ENCODE data around the gene ULK3. TPM values are rescaled to one million over a fixed set of nuclear protein-coding genes. Genes with fewer than 3 reads are reported as not detected.
A peak's percentile ranks its signal among the peaks of the same experiment; 100 is the strongest.

ULK3 gene
- total and polyA plus RNA-seq, 10 donors = 33.2 to 74.6 (median 60.3) TPM

DNA sequence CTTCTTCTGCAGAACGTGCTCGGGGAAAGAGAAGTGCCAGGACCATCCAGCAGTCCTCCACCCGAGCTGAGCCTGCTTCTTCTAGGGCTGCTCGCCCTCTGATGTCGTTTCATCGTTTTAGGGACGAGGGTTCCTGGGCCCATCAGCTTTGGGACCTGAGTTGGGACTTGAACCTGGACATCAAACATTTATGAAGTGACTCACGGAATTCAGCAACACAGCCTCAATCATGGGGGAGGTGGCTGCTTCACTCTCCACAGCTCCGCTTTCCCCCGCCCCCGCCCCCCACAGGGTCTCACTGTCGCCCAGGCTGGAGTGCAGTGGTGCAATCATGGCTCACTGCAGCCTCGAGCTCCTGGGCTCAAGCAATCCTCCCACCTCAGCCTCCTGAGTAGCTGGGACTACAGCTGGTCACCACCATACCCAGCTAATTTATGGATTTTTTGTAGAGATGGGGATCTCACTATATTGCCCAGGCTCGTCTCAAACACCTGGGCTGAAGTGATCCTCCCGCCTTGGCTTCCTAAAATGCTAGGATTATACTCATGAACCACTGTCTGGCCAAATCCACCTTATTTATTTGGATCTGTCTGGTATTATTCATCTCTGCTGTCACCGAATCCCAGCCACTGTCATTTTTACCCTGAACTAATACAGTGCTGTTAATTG is 30.9 kb upstream of the ULK3 start:
- WGBS, 5 donors = 24 to 48% (median 34%) methylated on average over 13 to 16 of the region's 16 CpGs
- Histone ChIP-seq H3K36me3 (peaks cover 0 to 6% (median 0%) of the 10 kb centered on the region in 6 donors), H3K27ac (peak overlapping the region; percentile 92 to 99 (median 96)), H3K4me3 (peak overlapping the region; percentile 57 to 89 (median 73)), H3K4me1 (peaks cover 36 to 47% (median 45%) of the 10 kb centered on the region in 6 donors), H3K9me3 (no peaks in the 10 kb centered on the region), H3K27me3 (replicated peaks in 1 of 7) (no peaks in the 10 kb centered on the region)
- intact Hi-C loops (cut with DNase I; ENCODE audit: low total_unique reads) = no loop called here
- TF ChIP-seq, protein P1, sequence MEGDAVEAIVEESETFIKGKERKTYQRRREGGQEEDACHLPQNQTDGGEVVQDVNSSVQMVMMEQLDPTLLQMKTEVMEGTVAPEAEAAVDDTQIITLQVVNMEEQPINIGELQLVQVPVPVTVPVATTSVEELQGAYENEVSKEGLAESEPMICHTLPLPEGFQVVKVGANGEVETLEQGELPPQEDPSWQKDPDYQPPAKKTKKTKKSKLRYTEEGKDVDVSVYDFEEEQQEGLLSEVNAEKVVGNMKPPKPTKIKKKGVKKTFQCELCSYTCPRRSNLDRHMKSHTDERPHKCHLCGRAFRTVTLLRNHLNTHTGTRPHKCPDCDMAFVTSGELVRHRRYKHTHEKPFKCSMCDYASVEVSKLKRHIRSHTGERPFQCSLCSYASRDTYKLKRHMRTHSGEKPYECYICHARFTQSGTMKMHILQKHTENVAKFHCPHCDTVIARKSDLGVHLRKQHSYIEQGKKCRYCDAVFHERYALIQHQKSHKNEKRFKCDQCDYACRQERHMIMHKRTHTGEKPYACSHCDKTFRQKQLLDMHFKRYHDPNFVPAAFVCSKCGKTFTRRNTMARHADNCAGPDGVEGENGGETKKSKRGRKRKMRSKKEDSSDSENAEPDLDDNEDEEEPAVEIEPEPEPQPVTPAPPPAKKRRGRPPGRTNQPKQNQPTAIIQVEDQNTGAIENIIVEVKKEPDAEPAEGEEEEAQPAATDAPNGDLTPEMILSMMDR (IDR thresholded peaks at IDR 0.05 in 8 of 11, conservative IDR thresholded peaks at IDR 0.05 in 3 of 11) = no peak
- TF ChIP-seq POLR2AphosphoS5 (IDR thresholded peaks at IDR 0.05) (no peak), POLR2A (IDR thresholded peaks at IDR 0.05) (no peak)
- DNase-seq = no peak

GRCh38 chr15:74873036-74873755 is 30.2 kb upstream of the ULK3 start, which contains the start of gene SCAMP2:
Gene SCAMP2 (minus strand): TSS chr15:74873365. CDS start chr15:74873255, 110 bp downstream.
- Histone ChIP-seq H3K4me3 (peak within 1 kb of the TSS; percentile 57 to 89 (median 73)), H3K27ac (peak within 1 kb of the TSS; percentile 92 to 99 (median 96)), H3K36me3 (peaks cover 0 to 12% (median 0%) of the 10 kb centered on the region in 6 donors), H3K9me3 (no peaks in the 10 kb centered on the region), H3K4me1 (peaks cover 43 to 54% (median 52%) of the 10 kb centered on the region in 6 donors), H3K27me3 (replicated peaks in 1 of 7) (no peaks in the 10 kb centered on the region)
- DNase-seq = peak; percentile 97
- intact Hi-C loops (cut with DNase I; ENCODE audit: low total_unique reads) = no loop called here
- WGBS, 5 donors = 0 to 1% (median 1%) methylated on average over 16 to 52 of the region's 52 CpGs
- TF ChIP-seq, protein P1 (IDR thresholded peaks at IDR 0.05 in 8 of 11, conservative IDR thresholded peaks at IDR 0.05 in 3 of 11) = peak in 3 of 11 experiments; percentile 14 to 18 (median 14)
- TF ChIP-seq POLR2AphosphoS5 (IDR thresholded peaks at IDR 0.05) (peak; percentile 94 to 98 (median 97)), POLR2A (IDR thresholded peaks at IDR 0.05) (peak in 1 of 3 donors; percentile 72)

DNA sequence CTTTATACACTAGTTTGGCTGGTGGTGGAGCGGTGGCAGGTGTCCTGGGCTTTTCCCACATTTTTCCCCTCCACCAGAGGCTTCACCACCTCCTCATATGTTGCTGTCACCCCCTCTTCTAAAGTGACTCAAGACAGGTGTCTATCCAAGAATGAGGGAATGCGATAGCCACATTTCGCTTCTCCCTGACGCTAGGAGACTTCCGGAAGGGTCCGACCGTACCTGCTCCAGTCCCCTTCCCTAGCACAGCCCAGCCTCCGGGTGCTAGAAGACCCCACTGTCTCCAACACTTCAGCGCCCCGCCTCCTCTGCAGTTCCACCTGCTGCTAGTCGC is 29.7 kb upstream of the ULK3 start:
- intact Hi-C loops (cut with DNase I; ENCODE audit: low total_unique reads) = no loop called here
- H3K36me3 ChIP-seq = peaks cover 0 to 12% (median 0%) of the 10 kb centered on the region in 6 donors
- no peaks in the 10 kb centered on the region for H3K27me3 ChIP-seq (replicated peaks in 1 of 7)
- 0 to 1% (median 1%) methylated on average over 8 to 11 of the region's 11 CpGs for WGBS, 5 donors
- peaks cover 49 to 60% (median 57%) of the 10 kb centered on the region in 6 donors for H3K4me1 ChIP-seq
- no peaks in the 10 kb centered on the region for H3K9me3 ChIP-seq
- no peak for DNase-seq
- H3K4me3 ChIP-seq = peak overlapping the region; percentile 57 to 89 (median 73)
- TF ChIP-seq POLR2A (IDR thresholded peaks at IDR 0.05) (no peak), POLR2AphosphoS5 (IDR thresholded peaks at IDR 0.05) (no peak)
- TF ChIP-seq, protein P1 (IDR thresholded peaks at IDR 0.05 in 8 of 11, conservative IDR thresholded peaks at IDR 0.05 in 3 of 11) = no peak
- H3K27ac ChIP-seq = peak overlapping the region; percentile 92 to 99 (median 96)

Data from spleen (tissue), 11 donors.